ENCODE data around the gene MED20.

The MED20 gene

DNA sequence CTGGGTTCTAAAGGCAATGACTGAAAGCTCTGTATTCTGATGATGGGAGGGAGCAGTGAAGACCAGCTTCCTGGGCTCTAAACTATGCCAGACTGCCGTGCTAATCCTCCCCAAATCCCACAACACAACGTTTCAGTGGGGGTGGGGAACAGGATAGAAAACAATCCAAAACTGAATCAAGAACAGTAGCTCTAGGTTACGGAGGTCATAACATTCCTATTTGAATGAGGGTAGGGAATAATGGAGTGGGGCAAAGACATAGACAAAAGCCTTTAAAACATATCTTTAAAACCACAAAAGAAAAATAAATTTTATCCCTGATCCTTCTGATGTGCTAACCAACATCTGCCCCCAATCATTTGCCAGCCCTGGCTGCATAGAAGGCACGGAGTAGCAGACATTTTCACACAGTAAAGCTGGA is 33.6 kb downstream of the MED20 start:
- no peak for DNase-seq (ENCODE audit: low read depth in 1 of 2, low spot score in 1 of 2)
- in situ Hi-C loops (cut with HindIII; ENCODE audit: low pct_unique_long_range_greater_than_20kb, low sequenced_read_pairs), result no loop called here
- TF ChIP-seq JUND (IDR thresholded peaks at IDR 0.05; ENCODE audit: low read depth), result no peak

DNA sequence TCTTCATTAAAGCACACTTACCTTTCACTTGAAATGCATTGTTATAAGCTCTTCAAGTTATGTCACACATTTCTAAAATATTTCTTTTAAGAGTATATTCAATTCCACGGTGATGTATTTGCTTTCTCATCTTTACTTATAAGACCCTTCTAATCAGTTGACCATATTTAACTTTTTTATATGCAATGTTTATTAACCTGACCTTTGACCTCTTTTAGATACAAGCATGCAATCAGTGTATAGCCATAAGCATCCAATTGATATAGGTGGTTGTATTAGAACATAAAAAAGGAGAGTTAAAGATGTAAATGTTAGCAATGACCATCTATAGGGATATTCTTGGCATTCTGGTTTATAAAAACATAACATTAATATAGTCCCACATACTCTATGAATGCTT is 35.0 kb downstream of the MED20 start:
- no peak for TF ChIP-seq JUND (IDR thresholded peaks at IDR 0.05; ENCODE audit: low read depth)
- in situ Hi-C loops (cut with HindIII; ENCODE audit: low pct_unique_long_range_greater_than_20kb, low sequenced_read_pairs), result no loop called here

DNA sequence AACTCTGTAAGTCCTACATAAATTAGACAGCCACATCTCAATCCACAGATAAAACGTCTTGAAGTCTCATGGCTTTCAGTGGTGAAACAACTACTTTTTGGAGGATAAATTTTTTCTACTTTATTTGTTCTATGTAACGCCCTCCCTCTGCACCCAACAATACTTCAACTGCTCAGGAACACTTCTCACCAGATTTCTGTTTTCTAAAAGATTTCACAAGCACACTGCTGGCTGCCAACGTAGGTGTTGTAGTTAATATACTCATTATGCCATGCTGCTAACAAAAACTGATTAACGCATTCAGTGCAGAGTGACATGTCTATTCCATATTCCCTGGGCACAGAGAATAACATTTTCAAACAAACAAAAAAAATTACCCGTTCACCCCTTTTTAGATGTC is 36.0 kb downstream of the MED20 start:
- no peak for TF ChIP-seq JUND (IDR thresholded peaks at IDR 0.05; ENCODE audit: low read depth)

More for the DNA sequence above, 35.0 kb downstream of the MED20 start:
- no peak for DNase-seq (ENCODE audit: low read depth in 1 of 2, low spot score in 1 of 2)

DNA sequence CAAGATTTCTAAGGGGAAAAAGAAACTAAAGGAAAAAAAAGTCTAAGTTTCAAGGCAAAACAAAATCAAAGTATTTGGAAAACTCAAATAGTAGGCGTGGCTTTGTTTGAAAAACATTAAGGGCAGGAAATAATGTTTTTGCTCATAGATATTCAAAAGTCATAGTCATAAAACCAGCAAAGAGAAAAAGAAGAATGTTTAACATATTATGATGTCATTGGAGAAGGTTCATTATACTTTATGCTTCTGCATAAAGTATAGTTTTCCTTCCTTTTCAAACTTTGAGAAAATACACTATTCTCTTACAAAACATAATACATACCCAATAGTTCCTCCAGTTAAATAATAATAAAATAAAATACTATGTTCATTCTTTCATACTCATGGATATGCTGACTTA is 39.4 kb downstream of the MED20 start:
- no peak for DNase-seq (ENCODE audit: low read depth in 1 of 2, low spot score in 1 of 2)
- in situ Hi-C loops (cut with HindIII; ENCODE audit: low pct_unique_long_range_greater_than_20kb, low sequenced_read_pairs), result no loop called here
- no peak for TF ChIP-seq JUND (IDR thresholded peaks at IDR 0.05; ENCODE audit: low read depth)

More for the DNA sequence above, 36.0 kb downstream of the MED20 start:
- in situ Hi-C loops (cut with HindIII; ENCODE audit: low pct_unique_long_range_greater_than_20kb, low sequenced_read_pairs), result no loop called here
- DNase-seq (ENCODE audit: low read depth in 1 of 2, low spot score in 1 of 2), result no peak

DNA sequence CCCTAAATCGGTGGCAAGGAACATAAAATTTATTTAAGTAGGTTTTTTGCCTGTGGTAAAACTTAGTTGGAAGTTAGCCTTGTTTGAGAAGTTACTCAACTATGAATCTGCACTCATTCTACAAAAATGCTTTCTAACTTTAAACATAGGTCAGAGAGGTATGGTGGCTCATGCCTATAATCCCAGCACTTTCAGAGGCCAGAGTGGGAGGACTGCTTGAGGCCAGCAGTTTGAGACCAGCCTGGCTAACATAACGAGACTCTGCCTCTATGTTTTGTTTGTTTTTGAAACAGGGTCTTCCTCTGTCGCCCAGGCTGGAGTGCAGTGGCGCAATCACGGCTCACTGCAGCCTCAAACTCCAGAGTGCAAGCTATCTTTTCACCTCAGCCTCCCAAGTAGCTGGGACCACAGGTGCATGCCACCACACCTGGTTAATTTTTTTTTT is 42.0 kb downstream of the MED20 start:
- in situ Hi-C loops (cut with HindIII; ENCODE audit: low pct_unique_long_range_greater_than_20kb, low sequenced_read_pairs), result no loop called here
- DNase-seq (ENCODE audit: low read depth in 1 of 2, low spot score in 1 of 2), result no peak
- no peak for TF ChIP-seq JUND (IDR thresholded peaks at IDR 0.05; ENCODE audit: low read depth)

DNA sequence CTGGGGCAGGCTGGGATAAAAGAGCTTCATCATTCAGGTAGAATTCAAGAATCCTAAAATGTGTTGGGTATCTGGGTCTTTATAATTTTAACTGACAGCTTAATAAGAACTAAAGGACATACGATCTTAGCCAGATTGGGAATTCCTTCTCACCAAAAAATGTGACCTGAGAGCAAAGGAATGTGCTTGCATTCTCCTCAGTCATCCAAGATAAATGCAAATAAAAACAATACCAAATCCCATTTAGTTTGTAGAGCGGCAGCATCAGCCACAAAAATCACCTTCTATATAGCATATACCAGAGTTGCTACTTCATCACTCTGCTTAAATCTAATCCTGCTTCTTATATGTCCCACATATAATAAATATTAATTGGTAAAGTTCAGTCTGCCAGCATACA is 42.7 kb downstream of the MED20 start:
- in situ Hi-C loops (cut with HindIII; ENCODE audit: low pct_unique_long_range_greater_than_20kb, low sequenced_read_pairs), result no loop called here
- no peak for TF ChIP-seq JUND (IDR thresholded peaks at IDR 0.05; ENCODE audit: low read depth)
- DNase-seq (ENCODE audit: low read depth in 1 of 2, low spot score in 1 of 2), result peak in 1 of 2 experiments; percentile 42

DNA sequence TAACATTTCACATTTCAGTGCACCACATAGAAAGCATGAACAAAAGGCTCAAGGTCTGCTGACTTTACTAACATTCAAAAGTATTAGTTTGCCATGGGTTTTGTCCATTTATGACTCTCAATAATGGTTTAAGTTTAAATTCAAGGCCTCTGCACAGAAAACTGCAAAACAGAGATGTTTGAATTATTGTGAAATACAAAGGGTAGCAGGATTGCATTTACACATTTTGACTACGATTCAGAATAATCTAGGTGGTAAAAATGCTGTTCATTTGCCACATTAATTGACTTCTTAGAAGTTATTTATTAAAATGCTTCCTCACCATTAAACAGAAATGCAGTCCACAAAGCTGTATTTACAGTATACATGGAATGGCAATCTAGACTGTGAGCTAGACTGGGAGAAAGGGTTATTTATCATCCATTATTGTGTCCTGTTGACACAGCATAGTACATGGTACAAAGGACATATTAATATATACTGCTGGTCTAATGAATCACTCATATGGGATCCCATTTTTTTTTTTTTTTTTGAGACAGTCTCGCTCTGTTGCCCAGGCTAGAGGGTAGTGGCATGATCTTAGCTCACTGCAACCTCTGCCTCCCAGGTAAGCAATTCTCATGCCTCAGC is 43.8 kb downstream of the MED20 start:
- no peak for DNase-seq (ENCODE audit: low read depth in 1 of 2, low spot score in 1 of 2)
- in situ Hi-C loops (cut with HindIII; ENCODE audit: low pct_unique_long_range_greater_than_20kb, low sequenced_read_pairs), result no loop called here
- no peak for TF ChIP-seq JUND (IDR thresholded peaks at IDR 0.05; ENCODE audit: low read depth)

DNA sequence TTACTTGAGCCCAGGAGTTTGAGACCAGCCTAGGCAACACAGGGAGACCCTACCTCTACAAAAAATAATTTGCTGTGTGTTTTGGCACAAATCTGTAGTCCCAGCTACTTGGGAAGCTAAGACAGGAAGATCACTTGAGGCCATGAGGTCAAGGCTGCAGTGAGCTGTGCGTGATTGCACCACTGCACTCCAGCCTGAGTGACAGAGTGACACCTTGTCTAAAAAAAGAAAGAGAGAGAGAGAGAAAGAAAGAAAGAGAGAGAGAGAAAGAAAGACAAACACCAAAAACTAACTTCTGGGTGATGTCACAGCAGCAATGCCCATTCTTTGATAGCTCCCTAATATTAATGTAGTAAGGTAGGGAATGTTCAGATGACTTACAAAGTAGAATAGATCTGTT is 46.2 kb downstream of the MED20 start:
- TF ChIP-seq JUND (IDR thresholded peaks at IDR 0.05; ENCODE audit: low read depth), result no peak
- in situ Hi-C loops (cut with HindIII; ENCODE audit: low pct_unique_long_range_greater_than_20kb, low sequenced_read_pairs), result no loop called here
- DNase-seq (ENCODE audit: low read depth in 1 of 2, low spot score in 1 of 2), result no peak

DNA sequence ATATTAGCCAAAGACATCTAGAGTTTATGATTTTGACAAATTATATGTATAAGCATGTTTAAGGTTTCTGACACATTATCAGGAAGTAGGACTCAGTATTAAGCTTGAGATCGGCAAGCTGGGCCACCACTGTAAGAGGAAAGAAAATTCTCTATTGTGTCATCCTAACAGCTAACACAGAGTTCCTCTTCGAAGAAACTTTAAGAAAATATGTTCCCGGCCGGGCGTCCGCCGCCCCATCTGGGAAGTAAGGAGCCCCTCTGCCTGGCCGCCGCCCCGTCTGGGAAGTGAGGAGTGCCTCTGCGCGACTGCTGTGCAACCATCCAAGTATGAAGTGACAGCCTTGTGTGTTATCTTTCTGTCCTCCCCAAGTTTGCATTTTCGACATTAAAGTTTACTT is 48.8 kb downstream of the MED20 start:
- in situ Hi-C loops (cut with HindIII; ENCODE audit: low pct_unique_long_range_greater_than_20kb, low sequenced_read_pairs), result no loop called here
- DNase-seq (ENCODE audit: low read depth in 1 of 2, low spot score in 1 of 2), result no peak
- no peak for TF ChIP-seq JUND (IDR thresholded peaks at IDR 0.05; ENCODE audit: low read depth)

DNA sequence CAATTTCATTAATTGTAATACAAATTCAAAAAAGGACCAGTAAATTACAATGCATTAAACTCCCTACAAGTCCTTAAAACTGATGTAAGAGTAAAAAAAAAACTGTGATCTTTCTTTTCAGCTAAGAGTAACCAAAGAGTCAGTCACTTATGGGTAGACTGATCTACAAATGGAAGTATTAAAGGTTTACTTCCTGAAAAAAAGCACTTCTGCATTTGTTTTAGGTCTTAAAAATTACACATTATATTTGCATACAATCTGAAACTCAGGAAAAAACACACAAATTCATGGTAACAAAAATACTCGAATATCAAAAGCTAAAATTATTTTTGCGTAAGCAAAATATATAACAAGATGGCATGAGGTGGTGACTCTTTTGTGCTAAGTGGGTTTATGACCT is 49.2 kb downstream of the MED20 start:
- in situ Hi-C loops (cut with HindIII; ENCODE audit: low pct_unique_long_range_greater_than_20kb, low sequenced_read_pairs), result no loop called here
- TF ChIP-seq JUND (IDR thresholded peaks at IDR 0.05; ENCODE audit: low read depth), result no peak
- no peak for DNase-seq (ENCODE audit: low read depth in 1 of 2, low spot score in 1 of 2)

DNA sequence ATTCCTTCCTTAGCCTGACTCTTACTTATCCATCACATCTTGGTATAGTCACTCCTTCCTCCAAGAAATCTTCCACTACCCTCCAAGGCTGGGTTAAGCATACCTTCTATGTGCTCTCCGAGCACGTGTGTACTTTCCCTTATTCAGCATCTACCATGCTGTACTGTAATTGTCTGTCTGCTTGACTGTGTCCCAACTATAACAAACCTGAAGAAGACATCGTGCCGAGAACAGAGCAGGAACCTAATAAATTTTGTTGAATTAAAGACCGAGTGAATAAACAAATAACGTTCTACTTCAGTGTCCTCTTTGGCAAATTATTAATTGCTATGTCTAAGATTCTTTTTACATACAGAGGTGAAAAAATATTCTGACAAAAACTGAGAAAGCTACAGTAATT is 61.6 kb downstream of the MED20 start:
- TF ChIP-seq JUND (IDR thresholded peaks at IDR 0.05; ENCODE audit: low read depth), result no peak
- in situ Hi-C loops (cut with HindIII; ENCODE audit: low pct_unique_long_range_greater_than_20kb, low sequenced_read_pairs), result no loop called here
- DNase-seq (ENCODE audit: low read depth in 1 of 2, low spot score in 1 of 2), result no peak

DNA sequence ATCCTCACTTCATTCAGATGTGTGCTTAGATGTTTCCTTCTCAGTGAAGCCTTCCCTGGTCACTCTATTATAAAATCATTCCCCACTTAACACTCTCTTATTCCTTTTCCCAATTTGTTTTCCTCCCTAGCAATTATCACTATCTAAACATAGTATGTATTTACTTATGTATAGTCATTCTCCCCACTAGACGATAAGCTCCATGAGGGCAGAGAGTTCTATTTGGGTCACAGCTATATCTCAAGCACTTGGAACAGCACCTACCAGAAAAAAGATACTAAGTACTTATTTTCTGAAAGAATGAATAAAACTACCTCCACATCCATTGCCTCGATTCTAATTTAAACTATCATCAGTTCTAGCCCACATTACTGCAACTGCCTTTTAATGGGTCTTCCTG is 62.2 kb downstream of the MED20 start:
- in situ Hi-C loops (cut with HindIII; ENCODE audit: low pct_unique_long_range_greater_than_20kb, low sequenced_read_pairs), result no loop called here
- no peak for DNase-seq (ENCODE audit: low read depth in 1 of 2, low spot score in 1 of 2)
- TF ChIP-seq JUND (IDR thresholded peaks at IDR 0.05; ENCODE audit: low read depth), result no peak
